WERI-Rb-1 (cell line): Measurements from ENCODE around the gene CHD6.

Experiments
- DNase-seq: peaks from one replicate; pipeline ENCODE4 v3.0.0-alpha.2; 2020
- H3K27ac ChIP-seq: fragments of 250-450 bp; sonication (Bioruptor Pico); 2 replicates; pipeline ENCODE4 v1.5.1; 2020; ENCODE audit warnings: mild to moderate bottlenecking, moderate library complexity
- H3K27me3 ChIP-seq: fragments of 250-450 bp; sonication (Bioruptor Pico); 2 replicates; pipeline ENCODE4 v1.5.1; 2021; ENCODE audit warnings: mild to moderate bottlenecking, low read depth, moderate library complexity; ENCODE audit not compliant: insufficient read depth, severe bottlenecking
- H3K36me3 ChIP-seq: fragments of 250-450 bp; sonication (Bioruptor Pico); 2 replicates; pipeline ENCODE4 v1.5.1; 2020; ENCODE audit warnings: mild to moderate bottlenecking, moderate library complexity
- H3K4me3 ChIP-seq: 2 replicates; pipeline ENCODE4 v1.5.1; 2011; ENCODE audit warnings: low read depth, mild to moderate bottlenecking, control low read depth, low read length
- H3K9me3 ChIP-seq: fragments of 250-450 bp; sonication (Bioruptor Pico); 2 replicates; pipeline ENCODE4 v1.5.1; 2021; ENCODE audit warnings: mild to moderate bottlenecking, moderate library complexity; ENCODE audit not compliant: severe bottlenecking
- TF ChIP-seq, protein P1 (sequence below): IDR thresholded peaks from 2 replicates; pipeline ENCODE4 v1.5.1; 2011; ENCODE audit warnings: low read depth, mild to moderate bottlenecking, control low read depth, inconsistent platforms, low read length

CHD6 gene

DNA sequence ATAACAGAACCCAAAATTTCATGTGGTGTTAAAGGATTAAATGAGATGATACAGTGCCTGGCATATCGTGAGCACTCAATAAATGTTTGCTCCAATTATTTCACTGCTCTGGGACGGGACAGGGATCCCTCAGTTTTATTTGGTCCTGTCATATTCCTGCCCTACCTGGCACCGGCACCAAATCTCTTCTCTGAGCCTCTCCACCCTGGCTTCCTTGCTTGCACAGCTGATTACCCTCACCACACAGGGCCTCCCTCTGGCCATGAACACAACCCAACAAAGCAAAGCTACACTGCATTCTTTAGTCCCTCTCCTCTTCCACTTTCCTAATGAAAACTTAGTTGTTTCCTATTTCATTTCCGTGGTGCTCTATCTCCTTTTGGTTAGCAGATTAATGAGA is 16.4 kb downstream of the CHD6 start:
- no peaks in the 10 kb centered on the region for H3K27me3 ChIP-seq
- TF ChIP-seq, protein P1, sequence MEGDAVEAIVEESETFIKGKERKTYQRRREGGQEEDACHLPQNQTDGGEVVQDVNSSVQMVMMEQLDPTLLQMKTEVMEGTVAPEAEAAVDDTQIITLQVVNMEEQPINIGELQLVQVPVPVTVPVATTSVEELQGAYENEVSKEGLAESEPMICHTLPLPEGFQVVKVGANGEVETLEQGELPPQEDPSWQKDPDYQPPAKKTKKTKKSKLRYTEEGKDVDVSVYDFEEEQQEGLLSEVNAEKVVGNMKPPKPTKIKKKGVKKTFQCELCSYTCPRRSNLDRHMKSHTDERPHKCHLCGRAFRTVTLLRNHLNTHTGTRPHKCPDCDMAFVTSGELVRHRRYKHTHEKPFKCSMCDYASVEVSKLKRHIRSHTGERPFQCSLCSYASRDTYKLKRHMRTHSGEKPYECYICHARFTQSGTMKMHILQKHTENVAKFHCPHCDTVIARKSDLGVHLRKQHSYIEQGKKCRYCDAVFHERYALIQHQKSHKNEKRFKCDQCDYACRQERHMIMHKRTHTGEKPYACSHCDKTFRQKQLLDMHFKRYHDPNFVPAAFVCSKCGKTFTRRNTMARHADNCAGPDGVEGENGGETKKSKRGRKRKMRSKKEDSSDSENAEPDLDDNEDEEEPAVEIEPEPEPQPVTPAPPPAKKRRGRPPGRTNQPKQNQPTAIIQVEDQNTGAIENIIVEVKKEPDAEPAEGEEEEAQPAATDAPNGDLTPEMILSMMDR: no peak
- peaks cover 3% of the 10 kb centered on the region for H3K36me3 ChIP-seq
- H3K9me3 ChIP-seq: peaks cover 15% of the 10 kb centered on the region
- H3K4me3 ChIP-seq: no peak overlapping the region
- H3K27ac ChIP-seq: no peak overlapping the region
- no peak for DNase-seq

DNA sequence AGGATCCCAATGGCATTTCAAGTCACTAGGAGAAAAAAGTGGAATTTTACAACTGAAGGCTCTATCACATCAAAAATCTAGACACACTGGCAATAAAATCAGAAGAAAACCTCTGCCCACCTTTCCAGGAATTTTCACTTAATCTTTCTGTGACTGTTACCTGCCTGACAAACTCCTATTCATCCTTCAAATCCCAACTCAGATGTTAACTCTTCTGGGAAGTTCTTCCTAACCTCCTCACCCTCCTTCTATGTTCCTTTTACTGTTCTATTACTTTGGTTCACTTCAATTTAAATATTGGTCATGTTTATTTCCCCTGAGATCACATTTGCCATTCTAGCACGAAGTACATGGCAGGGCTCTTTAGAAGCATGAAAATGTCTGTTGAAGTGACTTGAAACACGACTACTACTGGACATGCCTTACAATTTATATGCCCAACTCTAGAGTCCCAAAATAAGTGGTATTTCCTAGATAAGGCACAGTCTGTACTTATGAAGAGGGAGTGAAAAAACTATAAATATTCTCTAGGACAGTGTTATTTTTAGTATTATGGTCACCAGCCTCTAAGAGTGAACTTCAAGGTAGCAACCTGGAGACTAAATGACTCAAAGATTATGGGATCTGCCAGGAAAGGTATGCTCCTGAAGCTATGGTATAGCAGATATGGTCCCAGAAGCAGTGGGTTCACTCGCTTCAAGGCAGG is 17.1 kb downstream of the CHD6 start:
- no peaks in the 10 kb centered on the region for H3K27me3 ChIP-seq
- peaks cover 15% of the 10 kb centered on the region for H3K9me3 ChIP-seq
- H3K4me3 ChIP-seq: no peak overlapping the region
- TF ChIP-seq, protein P1: no peak
- peaks cover 3% of the 10 kb centered on the region for H3K36me3 ChIP-seq
- H3K27ac ChIP-seq: no peak overlapping the region
- no peak for DNase-seq

DNA sequence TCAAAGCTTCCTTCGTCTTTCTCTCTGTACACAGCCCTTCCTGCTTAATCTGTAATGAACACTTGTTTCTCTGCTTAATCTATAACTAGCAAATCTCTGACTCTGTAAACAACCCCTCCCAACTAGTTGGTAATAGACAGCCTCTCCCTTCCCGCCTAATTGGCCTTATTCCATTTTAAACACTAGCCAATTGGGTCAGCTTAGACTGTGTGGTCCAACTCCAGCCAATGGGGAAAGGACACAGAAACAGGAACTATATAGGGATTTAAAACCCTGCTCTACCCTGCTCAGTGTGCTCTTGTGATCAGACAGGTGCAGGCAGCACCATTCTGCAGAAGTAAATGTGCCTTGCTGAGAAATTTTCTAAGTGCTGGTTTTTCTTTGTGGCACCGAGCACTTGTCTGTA is 18.5 kb downstream of the CHD6 start:
- TF ChIP-seq, protein P1: no peak
- Histone ChIP-seq H3K9me3 (peaks cover 15% of the 10 kb centered on the region), H3K27me3 (no peaks in the 10 kb centered on the region), H3K36me3 (peaks cover 10% of the 10 kb centered on the region), H3K4me3 (no peak overlapping the region), H3K27ac (no peak overlapping the region)
- no peak for DNase-seq

DNA sequence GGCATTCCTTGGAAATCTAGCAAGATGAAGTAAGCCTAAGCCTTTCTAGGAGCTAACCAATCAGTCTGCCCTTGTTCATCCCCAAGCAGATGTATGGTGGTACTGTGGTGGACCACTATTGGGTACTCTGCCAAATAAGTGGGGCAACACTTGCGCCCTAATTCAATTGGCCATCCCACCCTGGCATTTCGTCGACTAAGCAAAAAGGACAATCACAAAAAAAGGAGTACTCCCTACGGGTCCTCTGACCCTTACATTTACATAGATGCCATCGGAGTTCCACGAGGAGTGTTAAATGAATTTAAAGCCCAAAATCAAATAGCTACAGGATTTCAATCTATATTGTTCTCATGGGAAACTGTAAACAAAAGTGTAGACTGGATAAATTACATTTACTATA is 19.5 kb downstream of the CHD6 start:
- no peak for DNase-seq
- no peaks in the 10 kb centered on the region for H3K27me3 ChIP-seq
- TF ChIP-seq, protein P1: no peak
- H3K36me3 ChIP-seq: peaks cover 11% of the 10 kb centered on the region
- H3K9me3 ChIP-seq: peaks cover 15% of the 10 kb centered on the region
- no peak overlapping the region for H3K27ac ChIP-seq
- no peak overlapping the region for H3K4me3 ChIP-seq

DNA sequence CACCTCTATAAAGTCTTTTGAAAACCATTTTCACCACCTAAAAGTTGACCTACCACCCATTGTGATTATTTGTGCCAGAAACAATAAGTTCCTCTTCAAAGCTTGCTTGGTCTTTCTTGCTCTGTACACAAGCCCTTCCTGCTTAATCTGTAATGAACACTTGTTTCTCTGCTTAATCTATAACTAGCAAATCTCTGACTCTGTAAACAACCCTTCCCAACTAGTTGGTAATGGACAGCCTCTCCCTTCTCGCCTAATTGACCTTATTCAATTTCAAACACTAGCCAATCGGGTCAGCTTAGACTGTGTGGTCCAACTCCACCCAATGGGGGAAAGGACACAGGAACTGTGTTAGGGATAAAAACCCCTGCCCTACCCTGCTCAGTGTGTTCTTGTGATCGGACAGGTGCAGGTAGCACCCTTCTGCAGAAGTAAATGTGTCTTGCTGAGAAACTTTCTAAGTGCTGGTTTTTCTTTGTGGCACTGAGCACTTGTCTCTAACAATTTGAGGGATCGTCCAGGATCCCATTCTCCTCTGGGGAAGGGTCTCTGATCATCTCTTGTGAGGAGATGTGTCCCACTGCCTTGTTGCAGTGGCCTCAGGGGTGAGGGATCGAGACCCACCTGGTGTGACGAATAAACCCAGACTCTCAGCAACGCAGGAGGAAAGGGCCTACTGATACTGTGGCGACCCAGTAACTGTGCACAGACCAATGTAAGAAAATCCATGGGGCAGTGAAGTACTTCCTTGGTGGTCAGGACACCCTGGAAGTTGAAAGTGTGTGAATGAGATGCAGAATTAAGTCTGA is 23.5 kb downstream of the CHD6 start:
- TF ChIP-seq, protein P1: no peak
- peaks cover 8% of the 10 kb centered on the region for H3K36me3 ChIP-seq
- no peak for DNase-seq
- H3K9me3 ChIP-seq: peaks cover 8% of the 10 kb centered on the region
- H3K27ac ChIP-seq: no peak overlapping the region
- no peak overlapping the region for H3K4me3 ChIP-seq
- H3K27me3 ChIP-seq: no peaks in the 10 kb centered on the region
